NCI-H146 treated with DMSO at 0.1 percent for 48 hours (cell line): ENCODE data around the gene MRTFB.
"Not testable (repeated sequence)": the region's sequence is repeated elsewhere in the genome, so short reads cannot be mapped to it uniquely, and the experiment has no call there.

Experiments
- DNase-seq: peaks from one replicate; lab custom pipeline; 2025; ENCODE audit not compliant: unreplicated experiment; lab: John Stamatoyannopoulos, UW

The MRTFB gene

DNA sequence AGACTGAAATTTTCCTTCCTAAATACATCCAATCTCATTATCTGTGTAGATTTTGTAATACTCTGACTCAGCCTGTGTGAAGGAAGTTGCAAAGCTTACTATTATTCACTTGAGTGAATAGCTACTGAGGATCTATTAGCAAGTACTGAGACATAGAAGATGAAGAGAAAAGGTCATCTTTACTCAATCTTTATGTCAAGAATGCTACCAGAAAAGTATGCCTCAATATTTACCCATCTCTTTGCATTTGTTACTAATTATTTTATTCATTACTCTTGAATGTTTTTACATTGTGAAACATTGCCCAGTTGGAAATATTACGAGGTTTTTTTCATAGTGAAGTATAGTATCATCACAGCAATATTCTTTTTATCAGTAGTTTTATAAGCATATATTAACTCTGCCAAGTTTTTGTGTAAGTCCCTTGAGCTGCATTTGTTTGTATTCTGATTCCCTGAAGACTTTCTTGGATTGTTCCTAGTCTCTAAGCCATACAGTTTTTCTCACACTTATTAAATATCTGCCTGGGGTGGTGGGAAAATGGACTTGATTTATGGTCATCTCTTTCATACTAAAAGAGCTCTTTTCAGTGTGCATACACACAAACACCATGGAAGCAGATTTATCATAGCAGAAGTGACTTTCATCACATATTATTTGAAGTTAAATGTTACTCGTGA lies 110.4 kb downstream of the MRTFB start:
- DNase-seq, result no peak

DNA sequence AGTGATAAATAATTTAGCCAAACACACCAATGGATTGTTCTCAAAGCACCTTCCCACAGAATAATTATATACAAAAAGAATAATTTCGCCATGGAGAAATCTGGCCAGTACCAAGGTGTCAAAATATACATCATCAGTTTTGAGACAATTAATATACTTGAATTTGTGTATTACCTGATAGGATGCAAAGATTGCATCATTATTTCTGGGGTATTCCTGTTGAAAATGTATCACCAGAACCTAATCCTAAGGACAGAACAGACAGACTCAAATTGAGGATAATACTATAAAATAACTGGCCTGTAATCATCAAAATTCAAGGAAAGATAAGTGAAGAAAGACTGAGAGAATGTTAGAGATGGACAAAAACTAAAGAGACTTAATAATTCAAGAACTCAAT lies 111.9 kb downstream of the MRTFB start:
- no peak for DNase-seq

DNA sequence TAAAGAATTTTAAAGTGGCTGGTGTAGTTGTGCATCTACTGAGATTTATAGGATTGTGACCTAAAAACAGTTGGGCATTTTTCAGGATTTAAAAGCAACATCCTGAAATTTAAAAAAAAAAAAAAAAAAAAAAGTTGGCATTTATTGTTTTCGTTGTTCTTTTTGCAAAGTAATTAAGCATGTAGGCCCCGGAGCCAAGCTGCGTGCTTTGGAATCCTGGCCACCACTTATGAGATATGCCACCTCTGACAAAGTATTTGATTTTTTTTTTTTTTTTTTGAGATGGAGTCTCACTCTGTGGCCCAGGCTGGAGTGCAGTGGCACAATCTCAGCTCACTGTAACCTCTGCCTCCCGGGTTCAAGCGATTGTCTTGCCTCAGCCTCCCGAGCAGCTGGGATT lies 112.8 kb downstream of the MRTFB start:
- DNase-seq, result not testable (repeated sequence)

DNA sequence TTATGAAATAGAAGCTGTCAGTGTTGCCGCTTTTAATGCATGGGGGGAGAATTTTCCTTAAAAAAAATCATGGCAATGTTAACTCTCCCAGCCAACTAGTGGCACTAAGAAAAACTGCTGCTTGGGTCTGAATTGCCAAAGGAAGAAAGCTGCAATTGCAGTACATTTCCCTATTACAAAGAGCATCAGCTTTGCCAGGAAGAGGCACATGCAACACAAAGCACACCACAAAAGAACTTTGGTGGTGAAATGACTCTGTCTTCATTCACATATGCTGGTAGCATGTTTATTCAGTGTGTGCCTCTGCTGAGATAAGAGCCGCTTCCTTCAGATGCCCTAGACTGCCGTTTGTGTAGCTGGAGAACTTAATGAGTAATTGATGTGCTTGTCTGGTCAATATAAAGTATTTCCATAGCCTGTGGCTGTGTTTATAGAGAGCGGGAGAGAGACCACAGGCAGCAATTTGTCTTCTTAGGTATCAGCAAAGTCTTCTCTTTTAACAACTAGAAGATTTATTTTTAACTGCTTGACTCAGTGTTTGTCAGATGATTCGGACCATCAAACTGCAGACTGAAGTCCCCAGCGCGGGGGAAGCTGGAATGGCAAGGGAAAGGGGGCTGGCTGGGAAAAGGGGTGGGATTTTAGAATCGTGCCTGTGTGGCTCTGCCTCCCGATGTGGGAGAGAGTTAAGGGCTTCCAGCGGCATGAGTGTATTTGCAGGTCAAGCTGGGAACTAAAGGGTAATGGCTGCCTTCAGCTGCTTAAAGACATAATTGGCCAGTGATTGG lies 115.1 kb downstream of the MRTFB start:
- DNase-seq, result peak; percentile 99

DNA sequence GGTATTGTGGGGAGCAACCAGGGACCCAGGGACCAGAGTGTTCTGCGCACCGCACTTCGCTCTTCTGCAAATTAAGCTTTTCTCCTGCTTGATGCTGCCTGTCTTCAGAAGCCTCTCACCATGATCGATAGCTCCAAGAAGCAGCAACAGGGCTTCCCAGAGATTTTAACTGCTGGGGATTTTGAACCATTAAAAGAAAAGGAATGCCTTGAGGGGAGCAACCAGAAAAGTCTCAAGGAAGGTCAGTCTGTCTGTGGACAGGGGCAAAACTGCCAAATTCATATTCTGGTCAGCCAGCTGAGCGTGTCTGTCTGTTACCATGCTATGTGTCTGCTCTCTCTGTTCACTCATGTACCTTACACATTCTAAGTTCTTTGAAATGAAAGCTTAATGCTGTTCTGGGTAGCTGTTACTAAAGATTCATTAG lies 115.7 kb downstream of the MRTFB start:
- peak; percentile 77 for DNase-seq

DNA sequence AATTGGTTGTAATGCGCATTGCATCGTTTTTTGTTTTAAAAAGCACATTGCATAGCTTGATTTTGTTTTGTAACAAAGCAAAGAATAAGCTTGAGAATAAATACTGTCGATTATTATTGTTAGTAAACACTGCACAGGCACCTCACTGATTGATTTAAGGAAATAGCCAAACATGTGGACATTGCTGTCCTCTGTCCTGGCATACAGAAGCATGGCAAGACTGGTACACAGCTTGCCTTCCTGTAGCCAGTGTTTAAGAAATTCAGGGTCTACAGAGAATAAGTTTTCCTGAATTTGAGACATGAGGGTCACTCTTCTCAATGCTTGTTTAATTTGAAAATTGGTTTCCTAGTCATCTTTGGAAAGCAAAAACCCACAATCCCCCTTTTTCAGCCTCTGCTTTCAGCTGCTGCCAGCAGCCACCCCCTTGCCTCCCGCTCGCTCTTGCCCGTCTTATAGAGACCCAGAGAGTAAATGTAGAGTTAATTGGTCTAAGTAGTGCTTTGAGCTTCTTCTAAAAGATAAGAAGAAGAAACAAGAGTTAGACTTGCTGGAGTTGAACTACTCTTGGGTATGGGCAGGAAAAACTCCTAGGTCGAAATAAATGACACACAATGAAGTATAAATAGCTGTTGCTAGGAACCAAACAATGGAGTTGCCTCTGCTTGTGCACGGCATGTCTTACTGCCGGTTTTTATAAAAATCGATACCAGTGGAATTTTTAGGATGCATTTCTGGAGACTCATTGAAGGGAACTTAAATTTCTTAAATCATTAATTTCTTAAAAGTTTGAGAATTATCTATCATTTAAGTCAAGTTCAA lies 116.6 kb downstream of the MRTFB start:
- DNase-seq, result peak; percentile 77

DNA sequence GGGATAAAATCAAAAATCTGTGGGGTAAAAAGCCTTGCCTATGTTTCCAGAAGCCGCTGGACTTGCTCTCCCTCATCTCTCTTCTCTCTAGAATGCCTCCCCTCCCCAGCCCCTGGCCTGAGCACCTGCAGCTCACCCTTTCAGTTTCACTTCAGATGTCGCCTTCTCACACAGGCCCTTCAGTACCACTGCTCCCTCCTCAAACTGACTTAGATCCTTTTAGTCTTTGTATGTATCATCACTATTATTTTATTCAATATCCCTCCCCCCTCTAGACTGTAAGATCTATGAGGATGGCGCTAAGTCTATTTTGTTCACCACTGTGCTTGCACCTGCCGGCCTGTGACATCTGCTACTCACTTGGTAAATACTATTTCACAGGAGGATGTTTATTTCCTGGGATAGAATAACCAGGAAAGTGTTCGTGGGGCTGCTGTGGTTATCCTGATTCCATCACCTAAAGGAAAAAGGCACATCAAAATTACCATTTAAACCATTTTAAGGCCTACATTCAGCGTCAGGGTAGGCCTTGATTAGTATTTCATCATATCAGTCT lies 122.3 kb downstream of the MRTFB start:
- peak; percentile 89 for DNase-seq

DNA sequence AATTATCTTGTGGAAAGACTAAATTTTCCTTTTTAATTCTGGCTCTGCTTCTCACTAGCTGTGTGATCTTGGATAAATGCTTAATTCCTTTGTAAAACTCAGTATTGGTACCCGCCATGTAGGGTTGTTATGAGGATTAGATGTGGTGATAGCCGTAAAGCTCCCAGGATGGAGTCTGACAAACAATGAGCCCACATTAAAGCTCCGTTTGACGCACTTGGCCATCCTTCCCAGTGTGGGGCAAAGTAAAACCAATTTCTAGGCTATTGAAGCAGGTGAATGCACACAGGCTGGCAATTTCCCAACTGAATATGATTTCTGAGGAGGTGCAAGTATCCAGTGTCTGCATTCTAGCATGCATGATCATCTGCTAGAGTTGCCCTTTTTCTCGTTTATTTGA lies 123.6 kb downstream of the MRTFB start:
- peak; percentile 84 for DNase-seq

DNA sequence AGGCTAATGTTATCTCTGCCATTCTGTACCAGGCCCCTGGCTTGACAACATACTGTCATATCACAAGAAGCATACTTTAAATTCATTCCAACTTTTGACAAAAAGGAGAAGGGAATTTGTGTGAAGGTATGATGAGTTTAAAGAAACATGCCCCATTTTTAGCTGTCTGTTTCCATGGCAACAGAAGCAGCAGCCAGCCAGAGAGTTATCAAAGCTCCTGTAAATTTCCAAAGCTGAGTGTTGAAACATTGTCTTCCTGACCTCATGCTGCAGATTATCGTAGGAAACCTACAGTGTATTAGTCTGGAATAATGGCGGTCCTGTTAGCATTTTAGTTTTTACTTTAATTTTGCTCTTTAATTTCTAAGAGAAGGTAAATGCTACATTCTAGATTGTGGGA lies 124.9 kb downstream of the MRTFB start:
- DNase-seq, result peak; percentile 44

DNA sequence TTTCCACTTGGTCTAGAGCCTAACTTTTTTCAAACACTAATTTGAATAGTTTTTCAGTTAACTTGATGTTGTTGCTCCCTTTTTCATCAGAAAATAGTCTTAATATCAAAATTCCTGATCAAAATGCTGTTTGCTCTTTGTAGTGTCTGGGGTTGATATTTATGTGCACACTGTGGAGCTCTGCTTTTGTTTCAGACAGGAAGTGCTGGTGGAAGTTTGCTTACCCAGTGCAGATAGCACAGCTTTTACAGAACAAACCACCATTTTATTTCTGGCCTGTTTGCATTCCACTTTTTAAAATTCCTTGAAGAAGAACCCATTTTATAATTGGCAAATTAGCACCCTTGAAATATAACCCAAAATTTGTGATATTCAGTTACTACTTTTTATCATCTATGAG lies 125.4 kb downstream of the MRTFB start:
- DNase-seq, result peak; percentile 52

DNA sequence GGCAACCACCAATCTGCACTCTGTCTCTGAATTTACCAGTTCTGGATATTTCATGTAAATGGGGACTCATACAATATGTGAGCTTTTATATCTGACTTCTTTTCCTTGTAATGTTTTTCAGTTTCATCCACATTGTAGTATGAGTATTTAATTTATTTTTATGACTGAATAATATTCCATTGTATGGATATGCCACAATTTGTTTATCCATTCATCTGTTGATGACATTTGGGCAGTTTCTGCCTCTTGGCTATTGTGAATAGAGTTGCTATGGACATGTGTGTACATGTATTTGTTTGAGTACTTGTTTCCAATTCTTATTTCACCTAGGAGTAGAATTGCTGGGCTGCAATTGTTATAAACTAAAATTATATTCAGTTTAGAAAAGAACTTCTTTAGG lies 126.9 kb downstream of the MRTFB start:
- DNase-seq, result no peak

DNA sequence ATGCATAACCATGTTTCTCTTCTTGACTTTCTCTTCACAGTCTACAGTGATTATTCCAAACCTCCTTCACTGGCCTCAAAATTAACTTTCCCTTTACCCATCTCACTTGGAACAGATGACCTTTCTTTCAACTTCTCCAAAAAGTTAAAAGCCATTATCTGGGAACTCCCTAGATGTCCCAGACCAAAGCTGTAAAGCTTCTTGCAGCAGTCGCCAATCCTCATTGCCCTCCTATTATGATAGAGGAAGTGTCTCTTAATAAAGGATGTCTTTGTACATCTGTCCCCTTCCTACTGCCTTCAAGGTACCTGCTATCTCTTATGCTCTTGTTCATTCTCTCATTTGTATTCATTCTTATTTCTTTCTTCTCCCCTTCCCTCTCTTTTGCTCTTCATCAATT lies 127.5 kb downstream of the MRTFB start:
- DNase-seq, result no peak

DNA sequence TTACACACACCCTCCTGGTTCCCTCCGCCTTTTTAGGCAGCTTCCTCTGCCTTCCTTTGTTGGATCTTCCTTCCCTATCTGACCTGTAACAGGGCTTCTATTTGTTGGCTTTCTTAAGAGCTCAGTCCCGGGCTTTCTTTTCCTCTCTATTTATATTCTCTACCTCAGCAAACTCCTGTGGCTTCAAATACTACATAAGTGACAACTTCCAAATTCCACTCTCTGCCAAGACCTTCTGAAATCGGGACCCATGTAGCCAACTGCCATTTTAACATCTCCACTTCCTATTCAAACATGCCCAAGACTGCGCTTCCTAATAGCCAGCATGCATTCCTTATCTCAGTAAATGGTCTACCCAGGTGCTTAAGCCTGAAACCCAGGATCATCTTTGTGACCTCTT lies 128.1 kb downstream of the MRTFB start:
- DNase-seq, result no peak

DNA sequence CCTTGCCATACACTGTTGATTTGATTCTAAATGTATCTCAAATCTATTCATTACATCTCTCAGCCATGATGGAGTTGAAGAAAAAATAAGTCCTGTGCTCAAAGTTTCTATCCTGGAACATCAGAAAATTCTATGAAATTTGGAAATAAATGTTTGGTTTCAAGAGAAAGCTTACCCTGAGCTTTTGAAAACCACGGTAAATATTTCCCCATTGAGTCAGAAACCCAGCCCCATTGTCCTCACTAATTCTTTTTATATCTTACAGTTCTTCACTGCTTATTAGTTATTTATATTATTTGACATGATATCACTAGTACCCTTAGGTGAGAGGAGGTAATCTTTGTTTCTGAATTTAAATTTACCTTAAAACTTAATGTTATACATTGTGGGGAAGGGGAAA lies 128.5 kb downstream of the MRTFB start:
- no peak for DNase-seq

DNA sequence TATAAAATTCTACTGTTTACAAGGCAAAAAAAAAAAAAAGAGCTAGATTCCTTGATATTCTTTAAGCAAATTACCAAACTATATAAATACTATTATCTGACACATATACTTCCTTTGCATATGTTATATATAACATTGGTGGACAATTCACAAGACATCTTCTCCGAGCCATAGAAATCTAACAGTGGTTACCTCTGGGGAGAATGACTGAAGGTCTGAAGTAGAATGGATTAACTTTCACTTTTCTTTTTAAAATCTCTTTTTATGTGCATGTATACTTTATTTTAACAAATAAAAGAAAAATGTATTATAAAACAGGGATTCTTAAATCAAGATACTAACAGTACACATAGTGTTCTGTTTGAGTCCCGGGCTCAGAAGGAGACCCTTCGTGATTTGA lies 131.0 kb downstream of the MRTFB start:
- DNase-seq, result no peak

DNA sequence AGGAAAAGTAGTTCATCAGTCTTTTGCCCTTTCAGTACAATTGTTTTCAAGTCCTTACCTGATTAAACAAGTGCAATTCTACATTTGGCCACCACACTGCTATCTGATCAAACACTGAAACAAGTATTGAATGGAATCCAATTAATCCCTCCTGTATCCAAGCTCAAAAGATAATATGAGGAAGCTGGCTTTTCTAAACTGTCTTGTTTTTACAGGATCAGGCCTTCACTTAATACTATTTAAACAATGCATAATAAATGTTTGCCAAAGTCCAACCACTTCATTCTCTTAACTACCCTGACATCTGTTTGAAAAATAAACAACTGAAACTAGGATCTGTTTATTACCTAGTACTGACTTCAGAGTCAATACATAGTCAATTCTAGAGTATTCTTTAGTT lies 131.6 kb downstream of the MRTFB start:
- peak; percentile 96 for DNase-seq

DNA sequence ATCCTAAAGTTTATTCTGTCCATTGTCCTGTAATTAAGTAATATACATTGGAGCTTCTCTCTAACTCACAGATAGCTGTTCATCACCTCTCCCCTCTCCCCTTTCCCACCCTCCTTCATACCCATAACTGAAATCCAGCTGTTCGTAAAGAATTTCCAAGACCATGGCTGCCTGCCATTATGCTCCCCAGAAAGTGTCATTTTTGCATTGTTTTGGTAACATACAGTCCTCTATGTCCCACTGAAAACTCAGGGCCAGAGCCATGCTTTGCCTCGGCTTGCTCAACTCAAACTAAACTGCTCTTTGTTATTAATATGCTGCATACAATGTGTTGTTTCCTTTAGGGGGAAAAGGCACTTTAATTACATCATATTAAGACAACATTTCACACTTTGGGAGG lies 132.0 kb downstream of the MRTFB start:
- DNase-seq, result no peak

DNA sequence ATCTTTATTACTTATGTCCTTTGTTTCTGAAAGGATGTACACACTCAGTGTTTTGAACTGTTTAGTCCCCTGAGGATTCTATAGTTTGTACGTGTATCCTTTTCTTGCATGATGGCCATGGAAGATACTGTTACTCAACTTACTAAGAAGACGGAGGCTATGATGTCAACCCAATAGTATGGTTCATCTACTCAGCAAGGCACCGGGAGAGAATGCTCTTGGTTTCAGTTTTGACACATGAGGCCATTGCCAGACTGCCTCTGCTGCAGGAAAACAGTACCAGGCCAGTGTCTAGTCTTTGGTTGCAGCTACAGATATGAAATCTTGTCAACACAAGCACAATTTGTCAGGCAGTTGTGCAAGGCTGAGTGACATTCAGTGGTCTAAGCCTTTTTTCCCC lies 134.5 kb downstream of the MRTFB start:
- no peak for DNase-seq

DNA sequence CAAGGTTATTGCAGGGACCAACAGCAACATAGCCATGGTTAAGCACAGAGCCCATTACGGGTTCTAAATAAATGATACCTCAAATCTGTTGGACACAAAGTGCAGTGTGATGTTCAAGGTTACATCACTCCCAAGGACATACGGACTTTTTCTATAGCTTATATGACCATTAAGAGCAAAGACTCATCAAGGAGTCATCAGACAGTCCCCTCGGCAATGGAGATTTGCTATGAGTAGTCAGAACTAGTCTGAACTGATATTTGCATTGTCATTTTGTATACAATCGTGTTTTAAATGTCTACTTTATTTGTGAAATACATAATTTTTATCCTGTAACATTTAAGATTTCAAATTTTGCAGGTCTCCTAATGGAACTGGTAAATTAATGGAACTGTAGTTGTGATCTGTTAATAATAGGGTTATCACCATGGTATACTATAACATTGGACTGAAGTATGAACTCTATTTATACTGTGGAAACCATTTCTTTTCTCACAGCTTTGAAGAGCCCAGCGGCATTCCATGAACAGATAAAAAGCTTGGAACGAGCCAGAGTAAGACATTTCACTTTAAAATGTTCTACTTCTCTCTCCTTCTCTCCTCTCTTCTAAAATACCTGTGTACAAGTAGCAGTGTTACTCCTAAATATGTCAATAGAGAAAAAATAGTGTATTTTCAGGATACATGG lies 140.9 kb downstream of the MRTFB start:
- no peak for DNase-seq

DNA sequence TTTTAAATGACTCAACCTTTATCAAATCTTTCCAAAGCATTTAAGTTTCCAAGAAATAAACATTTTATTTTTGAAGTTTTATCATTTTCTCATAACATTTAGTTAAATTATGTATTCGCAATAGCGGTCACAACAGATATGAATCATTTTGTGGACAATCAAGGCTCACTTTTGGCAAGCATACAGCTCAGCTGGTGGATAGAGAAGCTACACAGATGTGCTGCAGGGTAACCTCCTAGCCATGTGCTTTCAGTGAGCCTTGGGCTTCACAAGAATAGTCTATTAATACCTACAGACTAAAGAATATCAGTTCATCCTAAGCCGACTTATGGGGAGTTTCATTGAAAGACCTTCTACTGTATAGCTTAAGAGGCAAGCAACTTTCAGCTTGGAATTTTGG lies 144.8 kb downstream of the MRTFB start:
- no peak for DNase-seq

DNA sequence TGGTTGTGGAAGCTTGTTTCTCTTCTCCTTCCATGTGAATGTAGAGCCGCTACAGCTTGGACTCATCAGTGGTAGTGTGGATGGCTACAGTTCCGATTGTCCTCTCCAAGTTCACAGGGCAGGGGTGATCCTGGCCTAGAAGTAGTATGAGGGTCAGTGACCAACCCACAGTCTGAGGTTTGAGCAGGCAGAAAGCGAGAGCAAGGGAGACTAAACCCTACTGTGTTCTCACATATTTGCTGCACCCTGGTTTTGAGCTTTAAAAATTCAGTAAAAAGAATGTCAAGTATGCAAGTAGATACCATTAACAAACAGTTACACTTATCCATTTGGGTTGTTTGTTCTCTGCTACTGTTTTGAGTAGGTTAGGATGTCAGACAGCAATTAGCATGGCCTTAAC lies 148.9 kb downstream of the MRTFB start:
- no peak for DNase-seq
